Neural crest cell (in vitro differentiated cells): ENCODE results near the gene ST7L. TPM values are rescaled to one million over a fixed set of nuclear protein-coding genes. Genes with fewer than 3 reads are reported as not detected.

Source experiments
- DNase-seq: peaks from one replicate; pipeline ENCODE4 v3.0.0; 2021; ENCODE audit warnings: low read depth, mixed read lengths, low spot score
- H3K27ac Mint-ChIP-seq: one replicate; pipeline ENCODE4 v1.8.0; 2021; ENCODE audit warnings: mild to moderate bottlenecking, mixed read lengths; ENCODE audit not compliant: unreplicated experiment
- H3K27me3 Mint-ChIP-seq: 2 replicates; pipeline ENCODE4 v1.8.0; 2021; ENCODE audit warnings: low read depth, mild to moderate bottlenecking, mixed read lengths
- H3K36me3 Mint-ChIP-seq: 2 replicates; pipeline ENCODE4 v1.8.0; 2021; ENCODE audit warnings: low read depth, mild to moderate bottlenecking, mixed read lengths
- H3K4me1 Mint-ChIP-seq: 2 replicates; pipeline ENCODE4 v1.8.0; 2021; ENCODE audit warnings: mixed read lengths
- H3K4me3 Mint-ChIP-seq: one replicate; pipeline ENCODE4 v1.8.0; 2021; ENCODE audit warnings: mild to moderate bottlenecking, mixed read lengths
- H3K9me3 Mint-ChIP-seq: 2 replicates; pipeline ENCODE4 v1.8.0; 2021; ENCODE audit warnings: mixed read lengths
- CTCF ChIP-seq: fragments of 200-600 bp; sonication (generic); conservative IDR thresholded peaks from 2 replicates; pipeline ENCODE4 v1.5.0; 2021; ENCODE audit warnings: antibody characterized with exemption, mild to moderate bottlenecking
- total RNA-seq: library from RNA; stranded (reverse); gene quantifications from 2 replicates; pipeline ENCODE4 v1.2.1, GENCODE V29; 2021

The ST7L gene
- total RNA-seq, 1 donor from 2014 or later, result 20.4 TPM

DNA sequence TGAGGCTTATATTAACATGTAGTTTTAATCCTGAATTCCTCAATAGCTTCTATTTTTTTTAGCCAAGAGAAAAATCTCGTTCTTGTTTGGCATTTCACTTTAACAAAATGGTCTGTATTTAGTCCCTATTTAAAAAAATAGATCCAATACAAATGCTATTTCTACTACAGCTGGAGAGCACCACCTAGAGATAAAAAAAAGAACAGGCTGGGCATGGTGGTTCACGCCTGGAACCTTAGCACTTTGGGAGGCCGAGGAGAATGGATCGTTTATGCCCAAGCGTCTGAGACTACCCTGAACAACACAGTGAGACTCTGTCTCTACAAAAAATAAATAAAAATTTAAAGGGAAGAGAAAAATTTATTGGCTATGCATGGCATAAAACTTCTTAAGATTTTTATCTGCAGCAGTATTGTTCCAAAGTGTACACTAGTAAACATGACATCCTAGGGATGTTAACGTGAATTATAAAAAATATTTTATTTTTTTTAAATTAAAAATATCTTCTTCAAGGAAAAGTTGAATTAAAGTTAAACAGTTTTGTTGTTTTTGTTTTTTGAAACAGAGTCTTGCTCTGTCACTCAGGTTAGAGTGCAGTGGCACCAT lies 4.4 kb downstream of the ST7L start:
- H3K9me3 Mint-ChIP-seq, result no peaks in the 10 kb centered on the region
- H3K4me3 Mint-ChIP-seq, result peak overlapping the region; percentile 87
- no peaks in the 10 kb centered on the region for H3K27me3 Mint-ChIP-seq
- peak; percentile 64 for TF ChIP-seq CTCF
- H3K36me3 Mint-ChIP-seq, result peaks cover 4% of the 10 kb centered on the region
- DNase-seq, result no peak
- H3K4me1 Mint-ChIP-seq, result peaks cover 15% of the 10 kb centered on the region
- H3K27ac Mint-ChIP-seq, result no peak overlapping the region

- TF ChIP-seq CTCF, result no peak
- no peaks in the 10 kb centered on the region for H3K27me3 Mint-ChIP-seq
- H3K36me3 Mint-ChIP-seq, result peaks cover 15% of the 10 kb centered on the region
- no peaks in the 10 kb centered on the region for H3K4me1 Mint-ChIP-seq
- H3K9me3 Mint-ChIP-seq, result no peaks in the 10 kb centered on the region
- no peak overlapping the region for H3K4me3 Mint-ChIP-seq
- no peak overlapping the region for H3K27ac Mint-ChIP-seq
- DNase-seq, result no peak
Measured at GRCh38 chr1:112605633-112606327, 13.2 kb downstream of the ST7L start.

- H3K4me3 Mint-ChIP-seq, result no peak overlapping the region
Measured at GRCh38 chr1:112603541-112603940, 15.4 kb downstream of the ST7L start.

GRCh38 chr1:112603012-112603411 lies 15.9 kb downstream of the ST7L start:
- Mint-ChIP-seq H3K27me3 (no peaks in the 10 kb centered on the region), H3K9me3 (no peaks in the 10 kb centered on the region), H3K4me3 (no peak overlapping the region), H3K4me1 (no peaks in the 10 kb centered on the region), H3K27ac (no peak overlapping the region), H3K36me3 (peaks cover 11% of the 10 kb centered on the region)
- TF ChIP-seq CTCF, result no peak
- DNase-seq, result no peak

More at GRCh38 chr1:112603541-112603940, 15.4 kb downstream of the ST7L start:
- TF ChIP-seq CTCF, result no peak
- Mint-ChIP-seq H3K36me3 (peaks cover 11% of the 10 kb centered on the region), H3K27me3 (no peaks in the 10 kb centered on the region), H3K4me1 (no peaks in the 10 kb centered on the region), H3K27ac (no peak overlapping the region), H3K9me3 (no peaks in the 10 kb centered on the region)
- no peak for DNase-seq

DNA sequence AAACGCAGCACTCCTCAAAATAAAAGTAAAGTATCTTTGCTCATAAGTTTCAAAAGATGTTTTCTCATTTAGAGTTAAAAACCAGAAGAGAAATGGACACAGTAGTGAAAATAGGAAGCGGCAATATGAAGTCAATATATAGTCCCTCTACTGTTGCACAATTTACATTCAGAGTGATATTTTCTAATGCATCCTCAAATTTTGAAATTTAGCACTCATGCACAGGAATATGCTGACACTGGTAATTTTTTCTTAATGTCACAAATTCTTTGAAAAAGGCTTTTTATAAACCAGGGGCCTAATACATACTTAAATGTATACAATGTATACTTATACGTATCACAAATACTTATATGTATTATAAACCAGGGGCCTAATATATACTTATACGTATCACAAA lies 19.5 kb downstream of the ST7L start:
- Mint-ChIP-seq H3K4me1 (no peaks in the 10 kb centered on the region), H3K9me3 (no peaks in the 10 kb centered on the region), H3K27ac (no peak overlapping the region), H3K27me3 (no peaks in the 10 kb centered on the region), H3K36me3 (peaks cover 5% of the 10 kb centered on the region), H3K4me3 (no peak overlapping the region)
- no peak for TF ChIP-seq CTCF
- no peak for DNase-seq
